GM21390 (cell line): Measurements from ENCODE around the gene TMEM88.
"Not testable (repeated sequence)": the region's sequence is repeated elsewhere in the genome, so short reads cannot be mapped to it uniquely, and the experiment has no call there.

ENCODE experiments used
- ATAC-seq: cut with Tn5 transposase; IDR thresholded peaks from one replicate; pipeline ENCODE4 v1.9.1; 2021; ENCODE audit not compliant: unreplicated experiment

The TMEM88 gene

DNA sequence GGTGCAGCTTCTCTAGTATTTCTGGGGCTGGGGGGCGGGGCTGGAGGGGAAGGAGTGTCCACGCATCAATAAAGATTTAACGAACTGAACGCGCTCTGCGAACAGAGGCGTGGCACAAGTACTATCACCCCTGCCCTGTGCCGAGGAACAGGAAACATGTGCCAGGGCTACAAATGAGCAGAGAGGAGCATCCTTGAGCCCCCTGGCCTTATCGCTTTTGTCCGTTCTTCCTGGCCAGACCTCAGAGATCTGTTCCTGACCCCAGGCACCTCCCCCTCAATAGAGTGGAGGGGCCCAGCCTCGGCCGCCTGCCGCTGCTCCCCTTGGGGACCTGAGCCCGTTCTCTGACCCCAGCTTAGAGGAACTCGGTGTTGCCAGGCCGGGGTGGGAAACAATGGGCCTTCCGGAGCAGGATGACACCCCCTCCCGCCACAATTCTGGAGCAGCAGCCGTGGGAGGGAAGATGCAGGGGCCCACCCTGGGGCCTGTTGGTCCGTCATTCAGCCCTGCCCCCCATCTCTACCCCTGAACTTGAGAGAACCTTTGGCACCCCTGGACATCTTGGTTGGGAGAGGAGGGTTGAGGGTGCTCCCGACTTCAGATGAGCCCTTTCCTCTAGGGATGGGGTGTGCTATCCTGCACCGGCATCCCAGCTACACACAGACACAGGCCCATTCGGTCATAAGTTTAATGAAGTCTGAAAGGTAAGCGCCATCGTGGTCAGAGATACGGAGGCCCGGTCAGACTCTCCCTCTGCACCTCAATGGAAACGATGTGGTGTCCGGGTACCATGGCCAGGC is 1.3 kb downstream of the TMEM88 start:
- no peak for ATAC-seq

DNA sequence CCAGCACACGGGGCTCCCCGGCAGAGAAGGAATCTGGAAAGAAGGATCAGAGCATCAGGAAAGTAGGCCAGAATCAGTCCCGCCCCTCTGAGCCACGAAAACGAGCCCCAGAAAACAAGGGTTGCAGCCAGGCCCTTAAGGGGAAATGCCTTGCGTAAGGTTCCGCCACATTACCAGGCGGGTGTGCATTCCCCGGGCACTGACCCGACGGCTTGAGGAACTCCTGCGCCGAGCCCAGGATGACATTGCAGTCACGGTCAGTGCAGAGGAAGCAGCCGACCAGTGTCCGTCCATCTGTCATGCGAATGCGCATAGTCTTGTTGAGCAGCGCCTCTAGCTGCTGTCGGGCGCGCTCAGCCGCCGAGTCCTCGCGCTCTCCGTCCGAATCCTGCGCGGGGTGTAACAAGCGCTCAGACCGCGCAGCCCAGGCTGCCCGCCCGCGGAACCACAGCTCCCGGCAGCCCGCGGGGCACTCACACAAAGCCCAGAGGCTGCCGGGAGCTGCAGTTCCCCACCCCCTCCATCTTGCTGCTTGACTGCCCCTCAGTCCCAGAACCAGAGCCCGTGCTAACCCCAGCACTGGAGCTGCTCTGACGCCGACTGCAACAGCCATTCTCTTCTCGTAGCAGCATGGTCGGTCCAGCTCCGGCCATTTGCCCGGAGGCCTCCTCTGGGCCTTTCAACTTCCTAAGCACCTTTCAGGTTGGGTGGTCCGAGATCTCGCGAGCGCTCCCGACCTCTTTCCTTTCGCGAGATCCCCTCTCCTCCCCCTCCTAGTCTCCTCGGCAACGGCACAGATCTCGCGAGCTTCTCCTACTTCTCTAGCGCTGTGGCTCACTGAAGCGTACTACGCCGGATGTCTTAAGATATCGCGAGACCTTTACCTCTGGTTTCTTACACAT is 2.2 kb downstream of the TMEM88 start, which contains the start of gene NAA38:
TSS of gene NAA38 (minus strand) at position 749 of the 902 bp plus-strand sequence. CDS start at position 653, 96 bp downstream.
- ATAC-seq = peak; percentile 76

DNA sequence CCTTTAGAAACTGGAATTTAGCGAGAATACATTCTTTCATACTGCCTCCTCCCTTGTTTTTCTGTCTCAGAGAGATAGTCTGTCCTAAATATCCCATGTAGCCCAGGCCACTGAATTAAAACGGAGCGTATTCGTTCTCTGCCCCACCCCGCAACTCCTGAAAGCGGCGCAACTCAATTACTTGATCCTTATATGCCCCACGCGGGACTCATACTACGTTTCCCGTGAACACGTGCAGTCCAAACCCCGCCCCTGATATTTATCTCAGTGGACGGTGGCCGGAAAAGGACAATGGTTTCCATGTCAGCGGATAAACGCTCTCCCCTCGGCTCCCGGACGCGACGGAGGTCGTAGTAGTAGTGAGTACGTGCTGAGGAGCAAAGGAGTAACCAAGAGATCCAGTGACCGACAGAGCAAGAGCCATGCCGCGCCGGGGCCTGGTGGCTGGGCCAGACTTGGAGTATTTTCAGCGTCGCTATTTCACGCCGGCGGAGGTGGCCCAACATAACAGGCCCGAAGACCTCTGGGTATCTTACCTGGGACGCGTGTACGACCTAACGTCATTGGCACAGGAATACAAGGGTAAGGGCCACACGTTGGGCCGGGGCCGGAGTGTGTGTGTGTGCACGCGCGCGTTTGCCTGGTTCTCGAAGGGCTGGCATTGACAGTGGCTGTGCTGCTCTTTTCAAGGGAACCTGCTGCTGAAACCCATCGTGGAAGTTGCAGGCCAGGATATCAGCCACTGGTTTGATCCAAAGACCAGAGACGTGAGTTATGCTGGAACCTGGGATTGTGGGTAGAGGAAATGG is 3.1 kb downstream of the TMEM88 start, which contains the start of gene CYB5D1:
TSS of gene CYB5D1 (plus strand) at position 291 of the 809 bp plus-strand sequence. CDS start at position 423, 132 bp downstream.
- peak; percentile 22 for ATAC-seq

DNA sequence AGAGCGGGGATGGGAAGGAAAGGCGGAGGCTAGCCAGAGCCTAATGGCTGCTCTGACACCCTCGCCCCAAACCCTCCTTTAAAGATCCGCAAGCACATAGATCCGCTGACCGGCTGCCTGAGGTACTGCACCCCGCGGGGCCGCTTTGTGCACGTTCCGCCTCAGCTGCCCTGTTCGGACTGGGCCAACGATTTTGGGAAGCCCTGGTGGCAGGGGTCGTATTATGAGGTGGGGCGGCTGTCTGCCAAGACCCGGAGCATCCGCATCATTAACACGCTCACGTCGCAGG is 3.6 kb downstream of the TMEM88 start:
- no peak for ATAC-seq

DNA sequence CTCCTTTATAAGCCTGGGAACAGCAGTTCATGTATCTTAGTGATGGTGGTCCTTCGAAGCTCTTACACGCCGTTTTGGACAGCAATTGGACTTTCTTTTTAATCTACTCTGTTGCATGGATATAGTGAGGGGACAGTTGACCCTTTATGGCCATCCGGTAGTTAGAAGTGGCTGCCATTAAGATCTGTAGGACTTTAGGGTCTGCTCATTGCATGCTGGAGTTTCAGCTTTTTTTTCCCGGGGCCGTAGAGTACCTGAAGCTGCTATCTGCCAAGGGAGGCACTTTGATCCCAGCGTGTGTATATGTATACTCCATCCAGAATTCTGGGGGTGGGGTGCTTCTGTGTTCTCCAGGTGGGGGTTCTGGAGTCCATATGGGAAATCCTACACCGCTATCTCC is 4.2 kb downstream of the TMEM88 start:
- ATAC-seq = no peak

DNA sequence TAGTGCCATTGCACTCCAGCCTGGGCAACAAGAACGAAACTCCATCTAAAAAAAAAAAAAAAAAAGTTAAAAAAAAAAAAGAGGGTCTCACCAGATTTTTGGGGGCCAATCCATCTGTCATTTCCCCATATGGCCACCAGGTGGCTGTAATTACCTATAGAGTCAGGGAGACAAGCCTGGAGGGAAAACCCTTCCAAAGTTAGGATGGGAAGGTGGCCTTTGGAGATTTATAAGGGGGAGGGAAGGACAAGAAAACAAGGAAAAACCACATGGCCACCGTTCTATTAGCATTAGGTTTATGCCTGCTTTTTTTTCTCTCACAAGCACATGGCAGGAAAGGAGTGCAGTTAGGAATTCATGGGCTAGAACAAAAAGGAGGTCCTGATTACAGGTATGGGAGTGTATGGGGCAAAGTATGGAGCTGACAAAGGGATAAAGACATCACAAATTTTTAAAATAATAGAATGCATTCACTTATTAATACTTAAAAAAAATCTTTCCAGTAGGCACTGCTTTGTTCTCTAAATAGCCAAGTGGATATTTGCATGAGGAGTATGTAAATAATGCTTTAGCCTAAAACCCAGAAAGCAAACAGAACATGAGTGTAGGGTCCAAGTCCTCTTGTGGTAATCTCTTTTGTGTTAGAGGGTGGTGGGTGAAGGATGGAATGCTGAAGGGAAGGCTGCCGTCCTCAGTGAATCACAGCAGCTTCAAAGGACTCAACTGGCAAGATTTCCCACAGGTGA is 8.0 kb downstream of the TMEM88 start:
- no peak for ATAC-seq

DNA sequence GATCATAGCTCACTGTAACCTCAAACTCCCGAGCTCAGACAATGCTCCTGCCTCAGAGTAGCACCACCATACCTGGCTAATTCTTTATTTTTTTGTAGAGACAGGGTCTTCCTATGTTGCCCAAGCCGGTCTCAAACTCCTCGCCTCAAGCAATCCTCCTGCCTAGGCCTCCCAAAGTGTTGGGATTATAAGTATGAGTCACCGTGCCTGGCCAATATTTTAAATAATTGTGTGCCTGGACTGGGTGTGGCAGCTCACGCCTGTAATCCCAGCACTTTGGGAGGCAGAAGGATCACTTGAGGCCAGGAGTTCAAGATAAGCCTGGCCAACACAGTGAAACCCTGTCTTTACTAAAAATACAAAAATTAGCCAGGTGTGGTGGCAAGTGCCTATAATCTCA is 9.5 kb downstream of the TMEM88 start:
- not testable (repeated sequence) for ATAC-seq

DNA sequence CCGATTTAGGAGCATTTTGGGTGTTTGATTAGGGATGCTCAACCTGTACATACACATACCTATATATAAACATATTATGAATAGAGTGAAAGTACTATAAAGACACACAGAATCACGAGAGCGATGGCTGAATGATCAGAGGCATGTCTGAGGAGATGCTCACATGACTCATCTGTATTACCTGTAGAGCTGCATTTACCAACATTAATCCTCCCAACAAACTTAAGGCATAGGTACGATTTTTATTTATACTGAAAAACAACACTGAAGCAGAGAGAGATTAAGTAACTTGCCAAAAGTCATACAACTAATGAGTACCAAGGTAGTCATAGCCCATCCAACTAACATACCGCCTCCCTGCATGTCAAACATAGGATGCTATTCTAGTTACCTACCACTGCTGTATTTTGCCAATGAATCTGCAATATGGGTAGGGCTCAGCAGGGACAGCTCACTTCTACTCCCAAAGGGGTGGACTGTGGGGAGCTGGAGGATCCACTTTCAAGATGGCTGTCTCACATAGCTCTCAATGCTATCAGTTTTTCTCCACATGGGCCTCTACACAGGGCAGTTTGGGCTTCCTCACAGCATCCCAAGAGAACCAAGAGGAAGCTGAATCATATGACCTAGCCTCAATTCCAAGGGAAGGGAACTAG is 10.3 kb downstream of the TMEM88 start:
- no peak for ATAC-seq

DNA sequence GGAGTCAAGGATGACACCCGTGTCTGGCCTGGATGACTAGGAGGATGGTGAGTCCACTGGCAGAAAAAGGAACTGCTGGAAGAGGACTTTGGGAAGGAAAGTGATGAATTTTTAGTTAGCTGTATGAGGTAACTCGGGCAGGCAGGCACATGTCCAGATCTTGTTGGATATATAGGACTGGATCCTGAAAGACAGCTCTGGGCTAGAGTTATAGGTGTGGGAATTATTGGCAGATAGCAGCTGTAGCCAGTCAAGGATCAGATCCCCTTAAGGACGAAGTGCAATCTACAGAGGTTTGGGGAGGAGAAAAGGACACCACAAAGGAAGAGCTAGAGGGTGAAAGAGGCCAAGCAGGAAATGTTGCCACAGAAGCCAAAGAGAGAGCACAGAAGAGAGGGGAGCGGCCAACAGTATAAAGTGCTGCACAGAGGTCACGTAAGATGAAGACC is 13.0 kb downstream of the TMEM88 start:
- no peak for ATAC-seq

DNA sequence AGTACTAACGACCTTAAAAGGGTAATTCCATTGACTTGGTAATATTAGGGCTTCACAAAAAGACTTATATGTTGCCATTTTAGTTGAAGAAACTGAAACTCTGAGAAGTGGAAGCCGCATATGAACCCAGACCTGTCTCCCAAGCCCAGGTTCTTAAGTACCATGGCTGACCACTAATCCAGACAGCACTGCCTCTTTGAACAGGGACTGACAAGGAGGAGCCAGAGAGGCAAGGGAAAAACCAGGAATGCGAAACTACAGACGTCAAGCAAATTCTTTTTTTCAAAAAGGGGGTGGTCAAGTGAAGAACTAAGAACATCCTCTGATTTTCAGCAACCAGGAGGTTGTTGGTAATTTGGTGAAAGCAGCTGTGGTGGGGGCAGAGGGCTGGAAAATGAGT is 18.2 kb downstream of the TMEM88 start:
- no peak for ATAC-seq

DNA sequence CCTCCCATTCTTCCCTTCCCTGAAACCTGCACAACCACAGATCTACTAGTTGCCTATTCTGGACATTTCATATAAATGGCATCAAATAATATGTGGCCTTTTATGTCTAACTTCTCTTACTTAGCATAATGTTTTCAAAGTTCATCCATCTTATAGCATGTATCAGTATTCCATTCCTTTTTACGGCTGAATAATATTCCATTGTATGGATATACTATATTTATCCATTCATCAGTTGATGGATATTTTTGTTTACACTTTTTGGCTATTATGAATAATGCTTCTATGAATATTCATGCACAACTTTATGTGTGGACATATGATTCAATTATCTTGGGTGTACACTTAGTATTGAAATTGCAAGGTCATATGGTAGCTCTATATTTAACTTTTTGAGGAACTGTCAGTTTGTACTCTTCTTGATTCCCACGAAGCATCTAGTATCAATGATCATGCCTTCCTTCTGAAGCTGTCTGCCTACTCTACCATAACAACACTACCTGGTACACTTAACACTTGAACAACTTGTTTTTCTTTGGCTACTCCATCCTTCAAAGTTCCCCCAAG is 21.0 kb downstream of the TMEM88 start:
- ATAC-seq = no peak

DNA sequence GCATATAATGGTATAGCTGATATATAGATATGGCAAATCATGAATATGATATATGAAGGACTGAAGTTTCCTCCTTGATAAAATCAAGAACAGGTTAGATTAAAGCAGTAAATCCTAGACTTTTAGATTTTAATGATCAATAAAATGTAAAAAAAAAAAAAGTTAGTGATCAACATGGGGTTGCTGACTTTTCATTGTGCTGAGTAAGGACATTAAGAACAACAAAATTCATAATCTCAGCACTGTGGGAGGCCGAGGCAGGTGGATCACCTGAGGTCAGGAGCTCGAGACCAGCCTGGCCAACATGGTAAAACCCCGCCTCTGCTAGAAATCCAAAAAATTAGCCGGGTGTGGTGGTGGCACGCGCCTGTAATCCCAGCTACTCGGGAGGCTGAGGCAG is 23.4 kb downstream of the TMEM88 start:
- no peak for ATAC-seq

DNA sequence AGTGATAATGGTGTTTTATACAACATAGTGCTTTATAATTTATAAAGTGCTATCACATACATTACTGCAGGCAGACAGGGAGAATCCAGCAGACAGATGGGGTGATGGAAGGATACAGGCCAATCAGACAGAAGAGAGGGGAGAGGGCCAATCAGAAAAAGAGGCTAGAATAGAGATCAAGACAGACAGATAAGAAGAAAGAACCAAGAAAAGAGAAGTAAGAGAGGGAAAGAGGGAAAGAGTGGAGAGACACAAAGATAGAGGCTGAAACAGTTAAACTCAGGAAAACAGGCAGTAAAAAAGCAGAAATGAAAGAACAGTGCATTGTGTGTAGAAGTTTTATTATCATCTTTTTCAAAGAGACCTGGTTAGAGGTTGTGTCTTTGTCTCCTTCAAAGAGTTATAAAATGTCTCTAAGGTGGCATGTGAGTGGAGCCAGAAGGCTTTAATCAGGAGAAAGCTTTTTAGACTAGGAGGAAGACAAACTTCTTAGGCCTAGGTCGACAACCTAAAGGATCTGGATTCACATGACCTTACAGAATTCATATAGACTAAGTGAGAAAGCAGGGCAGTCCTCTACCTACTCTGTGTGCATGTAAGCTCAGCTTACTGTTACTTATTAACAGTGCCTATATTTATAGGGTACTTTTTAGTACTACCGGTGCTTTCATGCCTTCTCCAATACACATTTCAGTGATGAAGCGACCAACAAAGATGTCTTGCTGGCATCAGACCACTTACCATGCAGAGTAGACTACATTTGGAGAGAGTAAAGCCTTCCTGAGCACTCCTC is 25.4 kb downstream of the TMEM88 start:
- ATAC-seq = no peak

DNA sequence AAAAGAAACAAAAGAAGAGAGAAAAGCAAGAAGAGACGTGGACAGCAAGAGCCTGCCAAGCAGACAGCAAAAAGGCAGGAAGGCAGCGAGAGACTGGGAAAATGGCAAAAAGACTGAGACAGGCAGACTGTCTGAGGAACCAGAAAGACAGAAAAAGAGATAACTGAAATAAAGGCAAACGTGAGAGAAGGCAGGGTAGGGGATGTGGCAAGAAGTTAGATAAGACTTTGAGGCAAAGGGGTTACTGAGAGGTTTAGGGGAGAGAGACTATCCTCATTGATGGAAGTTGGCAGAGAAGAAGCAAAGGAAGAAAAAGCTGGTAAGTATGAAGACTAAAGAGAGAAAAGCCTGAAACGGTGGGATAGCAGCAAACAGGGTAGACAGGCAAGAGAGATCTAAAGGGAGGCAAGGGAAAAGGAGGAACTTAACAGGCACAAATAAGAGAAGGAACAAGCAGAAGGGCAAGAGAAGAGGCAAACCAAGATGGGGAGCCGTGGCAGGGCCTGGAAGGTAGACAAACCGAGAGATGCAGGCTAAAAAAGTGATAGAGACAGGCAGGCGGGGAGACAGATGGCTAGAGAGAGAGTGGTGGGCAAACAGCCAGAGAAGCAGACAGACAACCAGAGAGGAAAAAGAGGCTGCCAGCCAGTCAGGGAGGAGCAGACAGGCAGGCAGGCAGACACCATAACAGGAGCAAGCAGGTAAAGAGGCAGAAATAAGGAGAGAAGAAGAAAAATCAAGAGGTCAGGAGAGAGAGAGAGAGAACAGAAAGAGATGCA is 26.6 kb downstream of the TMEM88 start:
- ATAC-seq = no peak

DNA sequence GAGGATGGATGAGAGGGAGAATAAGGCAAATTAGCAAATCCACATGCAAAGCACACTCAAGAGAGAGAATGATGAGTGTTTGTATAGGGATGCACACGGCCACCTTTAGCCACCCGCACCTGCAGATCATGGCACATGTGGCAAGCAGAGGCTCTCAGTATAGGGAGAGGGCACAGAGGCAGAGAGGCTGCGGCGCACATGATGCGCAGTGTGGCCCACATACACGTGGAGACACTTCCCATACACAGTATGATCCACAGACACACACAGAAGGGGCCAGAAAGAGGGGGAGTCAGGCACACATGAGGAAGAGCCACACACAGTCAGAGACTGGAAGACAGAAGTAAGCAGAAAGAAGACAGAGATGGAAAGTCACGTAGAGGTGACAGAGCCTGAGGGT is 27.2 kb downstream of the TMEM88 start:
- no peak for ATAC-seq

DNA sequence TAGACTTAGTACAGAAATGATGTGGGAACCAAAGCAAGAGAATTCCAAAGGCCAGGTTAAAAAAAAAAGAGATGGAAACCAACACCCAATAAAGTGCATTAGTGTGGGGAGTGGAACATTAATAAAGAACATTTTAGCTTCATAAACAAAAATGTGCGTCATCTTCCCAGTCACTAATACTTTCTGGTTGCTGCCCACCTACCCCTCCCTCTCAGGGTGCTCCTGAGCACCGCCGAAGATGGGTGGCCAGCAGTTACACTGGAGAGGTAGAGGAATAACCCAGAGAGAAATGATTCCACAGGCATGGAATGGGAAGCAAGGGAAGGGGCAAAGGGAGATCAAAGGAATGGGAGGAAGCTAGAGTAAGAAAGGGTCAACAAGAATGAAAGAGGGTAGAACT is 27.8 kb downstream of the TMEM88 start:
- ATAC-seq = no peak

DNA sequence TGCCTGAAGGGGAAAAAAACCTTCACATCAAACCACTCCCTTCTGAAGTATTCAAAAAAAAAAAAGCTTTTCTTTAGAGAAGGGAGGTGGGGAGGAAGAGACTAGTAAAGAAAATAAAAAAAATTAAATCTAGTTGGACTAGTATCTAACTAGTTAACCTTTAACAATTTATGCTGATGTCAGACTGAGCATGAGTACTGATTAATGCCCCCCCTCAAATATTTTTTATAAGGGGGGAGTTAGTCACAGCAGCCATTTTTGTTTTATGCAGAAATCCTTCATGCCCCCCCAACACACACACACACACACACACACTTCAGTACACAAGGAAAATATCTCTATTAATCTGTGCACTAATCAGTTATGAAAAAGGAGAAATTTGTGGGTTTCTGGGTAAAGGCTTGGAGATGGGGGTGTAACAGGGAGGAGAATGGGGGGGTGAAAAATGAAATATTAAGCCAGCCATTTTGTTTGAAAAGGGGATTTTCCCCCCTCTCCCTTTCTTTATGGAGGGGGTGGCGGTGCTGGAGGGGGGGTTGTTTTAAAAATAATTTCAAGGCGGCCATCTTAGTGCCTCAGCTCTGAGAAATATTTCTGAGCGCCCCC is 29.0 kb downstream of the TMEM88 start:
- no peak for ATAC-seq
